CD4-positive, CD25-positive, alpha-beta regulatory T cell (primary cell): Measurements from ENCODE around the gene TECR. TPM values are rescaled to one million over a fixed set of nuclear protein-coding genes. Genes with fewer than 3 reads are reported as not detected.
"Not testable (repeated sequence)": the region's sequence is repeated elsewhere in the genome, so short reads cannot be mapped to it uniquely, and the experiment has no call there.

ENCODE experiments used
- ATAC-seq, 2 donors: fragments of 150-1000 bp; cut with Tn5 transposase; one replicate each; pipeline ENCODE4 v1.10.0; 2021; ENCODE audit warnings: low read depth in 2 of 2, moderate number of reproducible peaks in 2 of 2, moderate library complexity in 1 of 2
- DNase-seq, 3 donors: peaks; one replicate each; pipeline versions ENCODE4 v3.0.0 to v3.0.0-alpha.2; 2012 to 2022; ENCODE audit warnings: mixed read lengths in 1 of 3
- H3K27ac ChIP-seq: one replicate; pipeline ENCODE4 v1.7.0; 2013; ENCODE audit warnings: mild to moderate bottlenecking, low read length; ENCODE audit not compliant: insufficient read depth, poor library complexity, severe bottlenecking
- H3K27me3 ChIP-seq: one replicate; pipeline ENCODE4 v1.7.0; 2013; ENCODE audit warnings: low read length; ENCODE audit not compliant: control insufficient read depth, insufficient read depth
- H3K36me3 ChIP-seq: one replicate; pipeline ENCODE4 v1.7.0; 2013; ENCODE audit warnings: mild to moderate bottlenecking, low read length, moderate library complexity; ENCODE audit not compliant: control insufficient read depth, insufficient read depth
- H3K4me1 ChIP-seq: 2 replicates; pipeline ENCODE4 v1.7.0; 2013; ENCODE audit warnings: mild to moderate bottlenecking, low read length; ENCODE audit not compliant: insufficient read depth, control insufficient read depth, poor library complexity, severe bottlenecking
- H3K4me3 ChIP-seq: one replicate; pipeline ENCODE4 v1.7.0; 2013; ENCODE audit warnings: low read depth, mild to moderate bottlenecking, low read length, moderate library complexity
- H3K9me3 ChIP-seq, 2 experiments: 1 replicate in 1 of 2; 2 replicates in 1 of 2; pipeline ENCODE4 v1.7.0; 2013; ENCODE audit warnings: low read length in 2 of 2, mild to moderate bottlenecking in 1 of 2, moderate library complexity in 1 of 2; ENCODE audit not compliant: control insufficient read depth in 2 of 2
- H3K27ac Mint-ChIP-seq, 3 donors: one replicate each; pipeline ENCODE4 v1.8.0; 2020 to 2022; ENCODE audit warnings: mild to moderate bottlenecking in 3 of 3, mixed read lengths in 3 of 3, moderate library complexity in 2 of 3
- H3K27me3 Mint-ChIP-seq: one replicate; pipeline ENCODE4 v1.8.0; 2022; ENCODE audit warnings: mild to moderate bottlenecking, mixed read lengths
- H3K36me3 Mint-ChIP-seq: one replicate; pipeline ENCODE4 v1.8.0; 2020; ENCODE audit warnings: mixed read lengths
- H3K4me1 Mint-ChIP-seq, 4 donors: one replicate each; pipeline ENCODE4 v1.8.0; 2020 to 2022; ENCODE audit warnings: mixed read lengths in 4 of 4, mild to moderate bottlenecking in 1 of 4
- H3K4me3 Mint-ChIP-seq, 4 donors: one replicate each; pipeline ENCODE4 v1.8.0; 2020 to 2022; ENCODE audit warnings: mild to moderate bottlenecking in 4 of 4, mixed read lengths in 4 of 4, moderate library complexity in 3 of 4
- H3K9me3 Mint-ChIP-seq, 7 donors: one replicate each; pipeline ENCODE4 v1.8.0; 2020 to 2022; ENCODE audit warnings: mixed read lengths in 7 of 7, mild to moderate bottlenecking in 3 of 7, moderate library complexity in 2 of 7
- polyA plus RNA-seq, 4 donors: library from polyadenylated mRNA; unstranded; fragments of 300-500 nt; fragmentation: Illumina TruSeq; gene quantifications; one replicate each; pipeline ENCODE4 v1.2.3, GENCODE V29; 2021
- total RNA-seq: library from RNA; stranded (reverse); gene quantifications from one replicate; pipeline ENCODE4 v1.2.3, GENCODE V29; 2022

TECR gene
- total and polyA plus RNA-seq, 5 donors from 2014 or later = 159 to 351 (median 326) TPM

GRCh38 chr19:14577885-14578427 lies 48.6 kb downstream of the TECR start:
- Mint-ChIP-seq H3K27ac (peak overlapping the region in 1 of 3 donors; percentile 4), H3K27me3 (no peaks in the 10 kb centered on the region), H3K9me3 (peaks cover 0 to 2% (median 0%) of the 10 kb centered on the region in 7 donors), H3K36me3 (no peaks in the 10 kb centered on the region), H3K4me3 (no peak overlapping the region), H3K4me1 (peaks cover 5 to 10% (median 6%) of the 10 kb centered on the region in 4 donors)
- no peaks in the 10 kb centered on the region for H3K36me3 ChIP-seq
- H3K4me1 ChIP-seq = peaks cover 6% of the 10 kb centered on the region
- no peak for ATAC-seq
- H3K27ac ChIP-seq = no peak overlapping the region
- H3K27me3 ChIP-seq = no peaks in the 10 kb centered on the region
- DNase-seq = no peak
- no peak overlapping the region for H3K4me3 ChIP-seq
- H3K9me3 ChIP-seq = no peaks in the 10 kb centered on the region

- Mint-ChIP-seq H3K4me1 (peaks cover 0 to 3% (median under 1%) of the 10 kb centered on the region in 4 donors), H3K4me3 (no peak overlapping the region), H3K36me3 (no peaks in the 10 kb centered on the region), H3K9me3 (no peaks in the 10 kb centered on the region), H3K27me3 (no peaks in the 10 kb centered on the region), H3K27ac (no peak overlapping the region)
- Histone ChIP-seq H3K36me3 (no peaks in the 10 kb centered on the region), H3K27me3 (no peaks in the 10 kb centered on the region), H3K4me1 (no peaks in the 10 kb centered on the region), H3K4me3 (no peak overlapping the region), H3K9me3 (no peaks in the 10 kb centered on the region), H3K27ac (no peak overlapping the region)
- DNase-seq (no peak), ATAC-seq (no peak)
These were observed 51.3 kb downstream of the TECR start for GRCh38 chr19:14580623-14581237.

DNA sequence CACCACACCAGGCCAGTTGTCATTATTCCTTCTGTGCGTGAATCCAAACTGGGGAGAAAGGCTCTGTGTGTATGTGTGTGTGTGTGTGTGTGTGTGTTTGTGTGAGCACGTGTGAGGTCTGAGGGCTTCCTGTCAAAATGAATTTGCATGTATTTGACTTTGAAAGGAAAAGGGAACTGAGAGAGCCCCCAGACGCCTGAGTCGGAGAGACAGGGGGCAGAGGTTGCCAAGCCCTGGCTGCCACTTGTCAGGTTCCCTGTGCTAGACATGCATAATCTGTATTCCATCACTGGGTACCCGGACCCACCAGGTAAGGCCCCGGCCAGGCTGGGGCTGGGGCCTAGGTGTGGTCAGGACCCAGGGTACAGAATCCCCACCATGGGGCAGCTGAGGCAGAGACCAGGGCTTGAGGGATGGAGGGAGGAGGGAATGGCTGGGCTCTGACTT lies 53.5 kb downstream of the TECR start, which contains the start of gene CLEC17A:
CLEC17A (plus strand) TSS at position 191 of the 447 bp plus-strand sequence; CDS start at position 268, 77 bp downstream.
- Histone ChIP-seq H3K27ac (no peak within 1 kb of the TSS), H3K4me3 (no peak within 1 kb of the TSS), H3K9me3 (no peaks in the 10 kb centered on the region), H3K36me3 (no peaks in the 10 kb centered on the region), H3K4me1 (no peaks in the 10 kb centered on the region), H3K27me3 (no peaks in the 10 kb centered on the region)
- Mint-ChIP-seq H3K4me3 (no peak within 1 kb of the TSS), H3K27me3 (no peaks in the 10 kb centered on the region), H3K4me1 (peaks cover 0 to 3% (median under 1%) of the 10 kb centered on the region in 4 donors), H3K9me3 (no peaks in the 10 kb centered on the region), H3K27ac (peak within 1 kb of the TSS in 1 of 3 donors; percentile 56), H3K36me3 (no peaks in the 10 kb centered on the region)
- ATAC-seq (no peak), DNase-seq (no peak)

- H3K4me3 ChIP-seq, H3K27me3 ChIP-seq, H3K36me3 ChIP-seq, H3K27ac Mint-ChIP-seq, H3K27ac ChIP-seq, DNase-seq, H3K36me3 Mint-ChIP-seq, H3K4me1 ChIP-seq, H3K9me3 ChIP-seq, H3K9me3 Mint-ChIP-seq, H3K4me1 Mint-ChIP-seq, H3K27me3 Mint-ChIP-seq, ATAC-seq: not testable (repeated sequence)
- H3K4me3 Mint-ChIP-seq = peak overlapping the region in 1 of 4 donors; percentile 38
These were observed 55.0 kb downstream of the TECR start for GRCh38 chr19:14584372-14584771.

DNA sequence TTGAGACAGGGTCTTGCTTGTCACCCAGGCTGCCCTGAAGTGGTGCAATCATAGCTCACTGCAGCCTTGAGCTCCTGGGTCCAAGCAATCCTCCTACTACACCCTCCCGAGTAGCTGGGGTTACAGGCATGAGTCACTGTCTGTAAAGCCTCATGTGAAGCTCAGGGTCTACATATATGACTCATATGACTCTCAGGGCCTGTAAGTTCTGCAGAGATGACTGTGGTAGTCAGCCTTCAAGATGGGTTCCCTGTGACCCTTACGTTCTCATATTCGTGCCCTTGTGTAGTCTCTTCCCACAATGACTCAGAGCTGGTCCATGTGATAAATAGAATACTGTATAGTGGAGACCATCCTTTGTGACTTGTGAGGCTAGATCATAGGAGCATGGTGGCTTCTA lies 55.8 kb downstream of the TECR start:
- H3K27ac ChIP-seq, H3K4me1 Mint-ChIP-seq, H3K4me1 ChIP-seq, H3K27me3 Mint-ChIP-seq, H3K36me3 Mint-ChIP-seq, H3K36me3 ChIP-seq, H3K9me3 ChIP-seq, H3K4me3 Mint-ChIP-seq, H3K27me3 ChIP-seq, H3K9me3 Mint-ChIP-seq, H3K4me3 ChIP-seq, H3K27ac Mint-ChIP-seq: not testable (repeated sequence)
- ATAC-seq (peak; percentile 81 to 85), DNase-seq (peak in 1 of 3 donors; percentile 46)

GRCh38 chr19:14589433-14589832 lies 60.0 kb downstream of the TECR start:
- H3K4me1 ChIP-seq = not testable (repeated sequence)
- ATAC-seq (peak; percentile 48 to 60), DNase-seq (peak in 1 of 3 donors; percentile 26)

DNA sequence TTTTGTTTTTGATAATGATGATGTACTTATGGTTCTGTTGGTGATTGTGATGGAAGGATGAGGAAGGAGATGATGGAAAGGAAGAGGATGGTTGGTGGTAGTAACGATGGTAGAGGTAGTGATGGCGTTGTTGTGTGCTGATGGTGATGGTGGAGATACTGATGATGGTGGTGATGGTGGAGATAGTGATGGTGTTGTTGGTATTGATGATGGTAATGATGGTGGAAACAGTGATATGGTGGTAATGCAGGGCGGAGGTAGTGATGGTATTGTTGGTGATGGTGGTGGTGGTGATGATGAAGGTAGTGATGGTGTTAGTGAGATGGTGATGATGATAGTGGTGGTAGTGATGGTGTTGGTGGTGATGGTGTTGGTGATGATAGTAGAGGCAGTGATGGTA lies 66.2 kb downstream of the TECR start:
- Histone ChIP-seq H3K4me1 (no peaks in the 10 kb centered on the region), H3K27me3 (no peaks in the 10 kb centered on the region), H3K36me3 (no peaks in the 10 kb centered on the region), H3K9me3 (no peaks in the 10 kb centered on the region), H3K27ac (no peak overlapping the region), H3K4me3 (no peak overlapping the region)
- Mint-ChIP-seq H3K36me3 (peaks cover 7% of the 10 kb centered on the region), H3K27ac (no peak overlapping the region), H3K4me1 (no peaks in the 10 kb centered on the region), H3K4me3 (no peak overlapping the region), H3K9me3 (peaks cover 0 to 10% (median 4%) of the 10 kb centered on the region in 7 donors), H3K27me3 (peaks cover 6% of the 10 kb centered on the region)
- no peak for ATAC-seq
- DNase-seq = no peak

More at GRCh38 chr19:14589433-14589832, 60.0 kb downstream of the TECR start:
- not testable (repeated sequence) for H3K27me3 ChIP-seq, H3K27me3 Mint-ChIP-seq, H3K36me3 Mint-ChIP-seq, H3K4me1 Mint-ChIP-seq, H3K36me3 ChIP-seq, H3K27ac Mint-ChIP-seq, H3K9me3 Mint-ChIP-seq, H3K27ac ChIP-seq, H3K4me3 ChIP-seq, H3K9me3 ChIP-seq, H3K4me3 Mint-ChIP-seq
